GM18499 (cell line): Measurements from ENCODE around the gene FHDC1.

ENCODE experiments used
- ATAC-seq: cut with Tn5 transposase; IDR thresholded peaks from one replicate; pipeline ENCODE4 v1.9.1; 2021; ENCODE audit warnings: moderate number of reproducible peaks; ENCODE audit not compliant: insufficient read depth, unreplicated experiment

The FHDC1 gene

GRCh38 chr4:152936446-152937335 is 568 bp downstream of the FHDC1 start:
- no peak for ATAC-seq

- ATAC-seq, result no peak
Measured at GRCh38 chr4:152937336-152938236, 1.5 kb downstream of the FHDC1 start.

- no peak for ATAC-seq
Measured at GRCh38 chr4:152938237-152938947, 2.3 kb downstream of the FHDC1 start.

- ATAC-seq, result no peak
Measured at GRCh38 chr4:152939621-152940020, 3.5 kb downstream of the FHDC1 start.

GRCh38 chr4:152940461-152940860 is 4.3 kb downstream of the FHDC1 start:
- no peak for ATAC-seq

- no peak for ATAC-seq
Measured at GRCh38 chr4:152941411-152941810, 5.3 kb downstream of the FHDC1 start.

GRCh38 chr4:152942346-152942745 is 6.2 kb downstream of the FHDC1 start:
- ATAC-seq, result no peak

GRCh38 chr4:152943672-152944071 is 7.5 kb downstream of the FHDC1 start:
- ATAC-seq, result no peak

GRCh38 chr4:152944666-152945320 is 8.7 kb downstream of the FHDC1 start:
- ATAC-seq, result no peak

- ATAC-seq, result no peak
Measured at GRCh38 chr4:152945639-152946038, 9.5 kb downstream of the FHDC1 start.

- no peak for ATAC-seq
Measured at GRCh38 chr4:152946446-152946845, 10.3 kb downstream of the FHDC1 start.

- ATAC-seq, result no peak
Measured at GRCh38 chr4:152947311-152947710, 11.2 kb downstream of the FHDC1 start.

GRCh38 chr4:152949930-152950329 is 13.8 kb downstream of the FHDC1 start:
- ATAC-seq, result no peak

GRCh38 chr4:152950402-152951274 is 14.5 kb downstream of the FHDC1 start:
- no peak for ATAC-seq

GRCh38 chr4:152951348-152951747 is 15.2 kb downstream of the FHDC1 start:
- ATAC-seq, result no peak

- ATAC-seq, result no peak
Measured at GRCh38 chr4:152953514-152953913, 17.4 kb downstream of the FHDC1 start.

GRCh38 chr4:152954741-152955140 is 18.6 kb downstream of the FHDC1 start:
- ATAC-seq, result no peak

GRCh38 chr4:152956147-152956546 is 20.0 kb downstream of the FHDC1 start:
- ATAC-seq, result no peak
